ENCODE results near the gene LHFPL6.

Gene LHFPL6

DNA sequence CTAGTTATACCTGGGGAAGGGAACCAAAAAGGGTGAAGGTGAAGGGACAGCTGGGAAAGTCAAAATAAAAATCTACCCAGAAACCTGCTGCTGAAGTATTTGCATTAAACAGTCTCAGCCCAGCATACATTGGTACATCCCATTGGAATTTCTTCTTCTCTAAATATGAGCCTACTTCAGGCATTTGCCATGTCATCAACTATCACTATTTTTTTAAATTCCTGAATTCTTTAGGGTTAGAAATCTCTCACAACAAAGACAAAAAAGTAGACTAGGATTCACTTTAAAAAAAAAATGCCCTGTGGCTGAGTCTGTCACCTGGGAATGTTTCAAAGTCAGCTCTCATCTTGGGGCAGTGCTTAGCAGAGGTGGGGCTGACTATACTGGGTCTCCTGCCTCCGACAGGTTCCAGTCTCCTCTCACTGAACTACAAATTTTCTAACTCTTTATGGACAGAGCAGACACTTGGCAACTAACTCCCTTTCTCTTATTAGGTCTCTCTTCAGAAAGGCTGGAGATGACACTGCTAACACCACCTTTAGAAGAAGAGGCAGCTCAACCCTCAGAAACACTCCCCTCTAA is 141.2 kb downstream of the LHFPL6 start:
- FAIRE-seq, result no peak

GRCh38 chr13:39457274-39457673 is 145.7 kb downstream of the LHFPL6 start:
- FAIRE-seq, result no peak

DNA sequence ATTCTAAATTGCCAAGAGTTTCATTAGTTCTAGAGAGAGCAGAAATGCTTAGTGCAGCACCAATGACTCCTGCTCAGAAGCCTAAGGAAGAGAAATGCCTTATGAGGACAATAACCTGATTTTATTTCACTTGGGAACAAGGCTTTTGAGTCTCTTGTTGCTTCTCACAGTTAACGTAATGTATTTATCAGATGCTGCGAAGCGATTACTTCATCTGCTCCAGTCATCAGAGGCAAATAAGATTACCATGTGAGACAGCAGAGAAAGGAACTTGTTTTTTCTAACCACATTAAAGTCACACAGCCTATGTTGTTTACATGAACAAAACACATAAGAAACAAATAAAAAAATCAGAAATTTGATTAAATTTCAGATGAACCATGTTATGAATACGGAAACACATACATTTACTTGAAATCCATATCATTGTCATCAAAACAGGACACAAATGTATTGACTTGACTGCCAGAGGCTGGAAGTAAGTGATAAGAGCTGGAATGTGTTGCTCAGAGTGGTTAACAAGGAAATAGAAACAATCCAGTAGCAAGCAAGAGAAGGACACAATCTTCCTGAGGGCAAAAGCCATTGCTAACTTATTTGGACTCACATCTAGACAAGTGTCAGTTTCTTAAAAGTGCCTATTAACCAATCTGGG is 147.3 kb downstream of the LHFPL6 start:
- FAIRE-seq, result no peak

GRCh38 chr13:39452834-39453233 is 150.2 kb downstream of the LHFPL6 start:
- no peak for FAIRE-seq

- no peak for FAIRE-seq
These were observed 150.6 kb downstream of the LHFPL6 start for GRCh38 chr13:39452417-39452816.

DNA sequence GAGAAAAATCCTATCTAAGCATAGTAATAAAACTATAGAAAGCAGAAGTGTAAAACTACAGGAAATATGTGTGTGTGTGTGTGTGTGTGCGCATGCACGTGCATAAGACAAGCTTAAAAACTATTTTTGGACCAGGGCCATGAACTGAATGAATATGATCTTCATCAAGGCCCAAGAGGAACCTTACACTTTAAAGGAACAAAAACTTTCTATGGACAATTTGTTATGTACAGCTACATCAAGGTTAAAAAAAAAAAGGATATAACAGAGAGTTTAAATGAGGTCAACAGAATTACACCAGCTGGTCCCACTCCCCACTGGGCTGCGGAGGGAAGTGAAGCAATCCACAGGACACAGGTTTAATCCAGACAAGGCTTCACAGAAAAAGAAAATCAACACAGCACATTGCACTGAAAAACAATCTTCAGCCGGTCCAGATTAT is 151.1 kb downstream of the LHFPL6 start:
- no peak for FAIRE-seq

DNA sequence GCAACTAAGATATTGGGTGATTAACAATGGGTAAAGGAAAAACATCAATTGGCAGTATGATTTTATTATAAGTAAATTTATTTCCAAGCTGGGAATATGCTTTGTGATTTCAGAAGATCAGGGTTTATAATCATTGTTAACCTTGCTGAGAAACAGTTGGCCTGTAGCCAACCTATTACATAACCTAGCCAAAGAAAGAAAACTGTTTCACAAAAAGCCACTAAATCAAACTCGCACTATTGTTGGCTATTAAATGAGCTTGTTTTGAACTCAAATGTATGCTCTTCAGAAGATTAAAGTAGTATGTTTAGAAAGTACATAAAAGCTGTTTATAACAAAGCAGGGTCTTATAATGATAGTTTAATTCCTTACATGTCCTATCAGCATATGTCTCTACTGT is 151.7 kb downstream of the LHFPL6 start:
- no peak for FAIRE-seq

DNA sequence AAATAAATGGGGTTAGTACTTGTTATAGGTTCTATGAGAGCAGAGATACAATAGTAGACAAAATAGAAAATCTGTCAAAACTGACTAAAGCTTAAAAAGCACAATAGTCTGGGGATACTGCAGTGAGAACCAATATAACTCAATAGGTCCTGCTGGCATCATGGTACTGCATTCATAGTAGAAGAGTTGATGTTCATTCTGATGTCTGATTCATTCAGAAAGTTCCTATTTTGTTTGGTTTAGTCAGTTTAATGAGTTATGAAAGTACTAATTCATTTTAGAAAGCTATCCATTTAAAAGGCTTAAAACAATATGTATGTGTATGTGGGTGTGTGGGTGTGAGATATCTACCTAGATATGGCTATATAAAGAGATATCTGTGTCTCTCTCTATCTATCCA is 152.8 kb downstream of the LHFPL6 start:
- FAIRE-seq, result no peak

GRCh38 chr13:39448834-39449233 is 154.2 kb downstream of the LHFPL6 start:
- FAIRE-seq, result no peak

DNA sequence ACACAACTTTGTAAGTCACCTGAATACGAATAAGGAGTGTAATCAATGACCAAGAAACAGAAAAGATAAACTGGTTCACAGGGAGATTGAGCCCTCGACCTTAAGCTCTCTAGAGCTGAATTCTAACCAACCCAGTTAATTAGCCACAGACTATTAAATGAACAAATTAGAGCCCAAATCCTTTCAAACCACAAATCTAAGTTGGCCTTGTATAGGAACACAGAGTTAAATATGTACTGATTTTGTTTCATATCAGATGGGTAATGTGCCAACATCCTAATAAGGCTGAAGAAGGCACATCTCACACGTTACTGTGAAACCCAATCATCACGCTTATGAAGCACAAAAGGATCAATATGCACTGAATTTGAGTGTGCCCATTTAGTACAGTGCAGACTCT is 156.1 kb downstream of the LHFPL6 start:
- no peak for FAIRE-seq

- no peak for FAIRE-seq
These were observed 158.1 kb downstream of the LHFPL6 start for GRCh38 chr13:39444866-39445265.

DNA sequence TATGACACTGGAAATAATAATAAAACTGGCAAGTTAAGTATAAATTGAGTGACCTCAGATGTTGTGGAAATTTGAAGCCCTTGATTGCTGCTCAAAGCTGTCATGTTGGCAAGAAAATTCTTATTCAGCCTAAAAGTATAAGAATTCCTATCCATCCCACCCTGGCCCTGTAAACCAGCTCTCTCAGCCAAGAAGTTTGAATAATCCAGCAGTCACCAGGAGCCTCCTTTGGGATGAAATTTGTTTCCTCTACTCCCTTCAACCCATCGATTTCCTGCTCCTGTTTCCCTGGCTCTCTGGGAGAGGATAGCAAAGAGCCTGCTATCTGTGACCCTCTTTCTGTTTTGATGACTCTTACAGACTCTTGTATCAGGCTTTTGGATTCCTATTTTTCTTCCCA is 169.3 kb downstream of the LHFPL6 start:
- no peak for FAIRE-seq

DNA sequence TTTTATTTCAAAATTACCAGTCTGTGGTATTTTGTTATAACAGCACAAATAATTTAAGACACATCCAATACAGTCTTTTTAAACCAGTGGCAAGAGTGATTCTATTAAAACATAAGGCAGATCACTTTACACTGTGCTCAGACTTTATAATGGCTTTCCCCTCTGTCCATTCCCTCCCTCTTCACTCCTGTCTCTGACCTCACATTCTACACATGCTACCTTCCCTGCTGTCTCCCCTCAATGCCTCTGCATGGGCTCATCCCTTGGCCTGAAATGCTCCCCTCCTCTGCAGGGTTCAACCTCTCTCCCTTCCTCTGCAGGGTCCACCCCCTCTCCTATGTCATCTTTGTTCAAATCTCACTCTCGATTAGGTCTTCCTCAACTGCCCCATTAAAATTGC is 170.8 kb downstream of the LHFPL6 start:
- FAIRE-seq, result no peak

DNA sequence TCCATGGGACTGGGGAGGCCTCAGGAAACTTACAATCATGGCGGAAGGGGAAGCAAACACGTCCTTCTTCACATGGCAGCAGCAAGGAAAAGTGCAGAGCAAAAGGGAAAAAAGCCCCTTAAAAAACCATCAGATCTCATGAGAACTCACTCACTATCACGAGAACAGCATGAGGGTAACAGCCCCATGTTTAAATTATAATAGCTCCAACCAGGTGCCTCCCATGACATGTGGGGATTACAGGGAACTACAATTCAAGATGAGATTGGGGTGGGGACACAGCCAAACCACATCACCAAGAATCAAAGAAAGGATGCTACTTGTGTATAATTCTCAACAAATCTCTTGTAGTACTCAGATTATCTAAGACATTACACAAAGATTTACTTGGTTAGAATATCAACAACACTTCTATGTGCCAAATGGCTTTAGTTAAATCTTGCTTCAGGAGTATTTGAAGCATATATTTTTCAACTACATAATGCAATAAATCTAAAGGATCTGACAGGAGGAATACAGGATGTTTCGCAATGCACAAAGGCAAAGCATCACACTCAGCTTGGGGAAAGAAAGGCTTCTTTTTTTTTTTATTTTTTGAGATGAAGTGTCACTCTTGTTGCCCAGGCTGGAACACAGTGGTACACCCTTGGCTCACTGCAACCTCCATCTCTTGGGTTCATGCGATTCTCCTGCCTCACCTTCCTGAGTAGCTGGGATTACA is 180.0 kb downstream of the LHFPL6 start:
- no peak for FAIRE-seq

DNA sequence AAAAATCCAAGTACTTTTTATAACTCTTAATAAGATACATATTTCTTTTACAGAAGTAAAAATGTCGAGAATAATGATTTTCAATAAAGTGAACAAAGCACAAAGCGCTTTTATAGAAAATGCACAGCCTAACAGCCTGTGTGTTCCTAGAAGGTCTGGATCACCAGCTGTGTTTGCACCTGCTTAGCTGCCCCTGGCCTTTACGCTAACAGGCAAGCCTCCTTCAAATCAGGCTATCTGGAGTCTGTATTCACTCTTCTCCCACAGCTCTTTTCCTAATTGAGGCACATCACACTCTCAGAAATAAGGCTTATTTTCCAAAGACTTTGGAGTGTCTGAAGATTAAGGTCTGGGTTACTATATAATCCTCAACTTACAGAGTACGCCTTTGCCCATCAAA is 183.1 kb downstream of the LHFPL6 start:
- FAIRE-seq, result no peak

GRCh38 chr13:39419068-39419467 is 183.9 kb downstream of the LHFPL6 start:
- no peak for FAIRE-seq

DNA sequence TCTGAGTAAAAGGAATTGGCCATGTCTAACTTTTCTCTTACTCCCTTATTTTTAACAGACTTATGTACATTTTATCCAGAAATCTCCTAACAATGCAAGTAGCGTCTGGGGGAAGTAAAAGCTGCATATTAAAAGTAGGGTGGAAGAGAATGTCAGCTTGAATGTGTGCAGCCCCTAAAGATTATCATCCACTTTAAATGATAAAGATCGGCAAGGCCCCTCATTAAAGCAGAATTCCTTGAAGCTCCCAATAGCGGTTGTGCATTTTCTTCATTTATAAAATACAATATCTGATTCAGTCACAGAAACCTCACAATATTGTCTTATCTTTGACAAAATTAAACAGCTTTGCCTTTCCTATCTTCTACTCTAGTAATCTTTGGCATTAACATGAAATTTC is 184.6 kb downstream of the LHFPL6 start:
- FAIRE-seq, result no peak

DNA sequence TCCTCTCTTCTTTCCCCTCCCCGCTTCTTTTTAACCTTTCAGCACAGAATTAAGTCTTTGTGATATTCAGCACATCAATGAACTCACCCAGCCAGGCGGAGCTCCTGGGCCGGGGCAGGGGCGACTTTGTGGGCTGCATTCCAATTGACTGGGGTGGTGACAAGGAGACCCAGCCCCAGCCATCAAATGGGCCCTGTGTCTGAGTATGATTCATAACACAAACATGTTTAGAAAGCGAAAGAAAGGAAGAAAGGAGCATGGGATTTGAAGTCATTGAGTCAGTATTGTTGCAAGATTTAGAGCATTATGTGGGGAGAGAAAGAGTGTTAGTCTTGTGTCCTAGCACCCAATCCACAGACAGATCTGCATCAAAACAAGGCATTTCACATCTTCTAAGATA is 185.3 kb downstream of the LHFPL6 start:
- no peak for FAIRE-seq

- FAIRE-seq, result no peak
These were observed 185.9 kb downstream of the LHFPL6 start for GRCh38 chr13:39417131-39417530.

DNA sequence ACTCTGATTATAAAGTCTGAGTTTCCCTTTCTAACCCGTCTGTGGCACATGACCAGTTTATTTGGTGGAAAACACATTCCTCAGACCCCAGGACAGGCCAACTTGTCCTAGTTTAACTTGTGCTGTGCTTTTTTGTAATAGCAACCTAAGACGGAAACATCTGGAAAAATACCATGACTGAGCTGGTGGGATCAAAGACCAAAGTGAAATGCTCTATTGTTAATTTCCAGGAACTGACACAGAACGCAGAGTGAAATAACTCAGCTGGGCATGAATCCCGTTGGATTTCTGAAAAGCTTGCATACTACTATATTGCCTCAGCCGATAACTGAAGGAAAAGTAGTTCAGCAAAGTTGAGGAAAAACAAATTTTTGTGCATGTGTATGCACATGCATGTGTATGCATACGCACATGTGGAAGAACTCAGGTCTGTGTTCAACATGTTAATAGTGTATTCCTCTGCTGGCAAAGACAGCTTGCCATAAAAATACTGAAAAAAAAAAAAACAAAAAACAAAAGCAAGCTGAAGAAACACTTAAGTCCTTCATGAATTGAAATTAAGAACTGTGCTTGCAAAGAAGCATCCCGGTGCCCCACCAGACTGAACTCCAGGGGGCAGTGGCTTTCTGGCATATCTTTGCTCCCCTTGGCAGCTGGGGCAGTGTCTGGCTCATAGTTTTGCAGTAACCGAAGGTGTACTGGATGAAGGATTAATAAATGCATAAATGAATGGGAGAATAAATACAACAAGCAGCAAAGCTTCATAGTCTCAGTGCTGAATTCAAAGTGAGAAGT is 187.8 kb downstream of the LHFPL6 start:
- FAIRE-seq, result no peak

DNA sequence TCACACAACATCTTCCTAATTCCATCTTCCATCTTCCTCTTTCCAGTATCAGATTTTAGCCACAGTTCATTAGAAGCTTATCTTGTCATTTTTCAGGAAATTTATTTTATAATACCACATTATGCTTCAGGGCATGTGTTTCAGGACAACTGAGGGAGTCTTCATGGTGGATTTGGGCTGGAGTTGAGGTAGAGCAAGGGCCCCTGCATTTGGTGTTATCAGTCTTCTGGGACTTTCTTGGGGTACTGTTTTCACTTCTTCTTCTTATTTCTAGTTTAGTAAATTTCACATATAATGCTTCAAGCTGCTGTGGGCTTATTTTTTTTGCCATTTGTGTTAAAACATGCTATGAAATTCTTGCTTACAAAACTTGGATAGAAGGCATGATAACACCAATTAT is 188.7 kb downstream of the LHFPL6 start:
- no peak for FAIRE-seq

GRCh38 chr13:39411511-39411910 is 191.5 kb downstream of the LHFPL6 start:
- no peak for FAIRE-seq

GRCh38 chr13:39410964-39411363 is 192.0 kb downstream of the LHFPL6 start:
- no peak for FAIRE-seq

Measured in G401.6 (cell line).